Fibroblast of villous mesenchyme (primary cell): ENCODE results near the gene KRT78. TPM values are rescaled to one million over a fixed set of nuclear protein-coding genes. Genes with fewer than 3 reads are reported as not detected.
"Not testable (repeated sequence)": the region's sequence is repeated elsewhere in the genome, so short reads cannot be mapped to it uniquely, and the experiment has no call there.

ENCODE experiments used
- DNase-seq: peaks from one replicate; pipeline ENCODE4 v3.0.0-alpha.2; 2010; ENCODE audit warnings: low read depth
- H3K4me3 ChIP-seq: 2 replicates; pipeline ENCODE4 v1.5.1; 2011; ENCODE audit warnings: low read depth, mild to moderate bottlenecking, low read length
- CTCF ChIP-seq: IDR thresholded peaks from 2 replicates; pipeline ENCODE4 v1.5.1; 2012; ENCODE audit warnings: low read depth, mild to moderate bottlenecking, low read length; ENCODE audit not compliant: insufficient read depth
- total RNA-seq: library from RNA; depleted of rRNA; stranded (reverse); fragments of >200 nt; gene quantifications from 2 replicates; pipeline ENCODE4 v1.2.3, GENCODE V29; 2012

Gene KRT78
- total RNA-seq, 1 donor = not detected

- no peak for TF ChIP-seq CTCF
- peak; percentile 60 for DNase-seq
- no peak overlapping the region for H3K4me3 ChIP-seq
These were observed 11.5 kb upstream of the KRT78 start for GRCh38 chr12:52860102-52860823.

- no peak for TF ChIP-seq CTCF
- no peak overlapping the region for H3K4me3 ChIP-seq
- no peak for DNase-seq
These were observed 8.7 kb upstream of the KRT78 start for GRCh38 chr12:52857500-52857899.

- DNase-seq = no peak
- H3K4me3 ChIP-seq = no peak overlapping the region
- TF ChIP-seq CTCF = no peak
These were observed 8.0 kb upstream of the KRT78 start for GRCh38 chr12:52856787-52857186.

GRCh38 chr12:52856077-52856476, 7.3 kb upstream of the KRT78 start:
- not testable (repeated sequence) for H3K4me3 ChIP-seq, DNase-seq

- no peak overlapping the region for H3K4me3 ChIP-seq
- no peak for TF ChIP-seq CTCF
- no peak for DNase-seq
These were observed 3.0 kb upstream of the KRT78 start for GRCh38 chr12:52851787-52852186.

GRCh38 chr12:52850681-52851080, 1.9 kb upstream of the KRT78 start:
- no peak for DNase-seq
- H3K4me3 ChIP-seq = no peak overlapping the region
- no peak for TF ChIP-seq CTCF

- no peak for DNase-seq
- no peak overlapping the region for H3K4me3 ChIP-seq
- no peak for TF ChIP-seq CTCF
These were observed 717 bp upstream of the KRT78 start for GRCh38 chr12:52849511-52849910.
